SK-N-SH treated with all-trans-retinoic acid at 6 μM for 48 hours (cell line): Measurements from ENCODE around the gene SLC4A5.

Experiments used
- ATAC-seq: fragments of 200-7000 bp; cut with Tn5 transposase; 3 replicates; pipeline ENCODE4 v1.9.1; 2020; ENCODE audit warnings: mild to moderate bottlenecking, moderate library complexity
- ARNTL ChIP-seq: fragments of 450-650 bp; formaldehyde crosslinking; IDR thresholded peaks from 2 replicates; pipeline ENCODE4 v1.5.0; 2020; ENCODE audit warnings: low read depth, mild to moderate bottlenecking, moderate library complexity, borderline replicate concordance
- BACH2 ChIP-seq: fragments of 250-450 bp; sonication (Bioruptor Pico); IDR thresholded peaks from 2 replicates; pipeline ENCODE4 v1.9.0; 2021; ENCODE audit warnings: mild to moderate bottlenecking, borderline replicate concordance
- CSDC2 ChIP-seq: fragments of 250-450 bp; sonication (Bioruptor Pico); IDR thresholded peaks from 2 replicates; pipeline ENCODE4 v1.5.0; 2020; ENCODE audit warnings: mild to moderate bottlenecking, moderate library complexity
- CSRNP3 ChIP-seq: fragments of 250-450 bp; sonication (Bioruptor Pico); IDR thresholded peaks from 2 replicates; pipeline ENCODE4 v1.5.1; 2021; ENCODE audit warnings: mild to moderate bottlenecking, moderate library complexity
- ESRRG ChIP-seq: fragments of 250-450 bp; sonication (Bioruptor Pico); IDR thresholded peaks from 2 replicates; pipeline ENCODE4 v1.6.1; 2021; ENCODE audit warnings: mild to moderate bottlenecking
- GLIS3 ChIP-seq: fragments of 250-450 bp; sonication (Bioruptor Pico); IDR thresholded peaks from 2 replicates; pipeline ENCODE4 v1.5.0; 2020; ENCODE audit warnings: mild to moderate bottlenecking, moderate library complexity
- ISL1 ChIP-seq: fragments of 250-450 bp; sonication (Bioruptor Pico); IDR thresholded peaks from 2 replicates; pipeline ENCODE4 v2.1.2; 2022; ENCODE audit warnings: mild to moderate bottlenecking, moderate library complexity
- OSR1 ChIP-seq: fragments of 250-450 bp; sonication (Bioruptor Pico); IDR thresholded peaks from 2 replicates; pipeline ENCODE4 v1.8.0; 2022; ENCODE audit warnings: moderate library complexity, mild to moderate bottlenecking, inconsistent platforms
- RARB ChIP-seq: fragments of 250-450 bp; sonication (Bioruptor Pico); IDR thresholded peaks from 2 replicates; pipeline ENCODE4 v1.8.0; 2021; ENCODE audit warnings: mild to moderate bottlenecking, moderate library complexity
- TCF4 ChIP-seq: fragments of 250-450 bp; sonication (Bioruptor Pico); IDR thresholded peaks from 2 replicates; pipeline ENCODE4 v1.8.0; 2021; ENCODE audit warnings: mild to moderate bottlenecking, moderate library complexity, borderline replicate concordance
- TOX ChIP-seq: fragments of 250-450 bp; sonication (Bioruptor Pico); IDR thresholded peaks from 2 replicates; pipeline ENCODE4 v1.8.0; 2021; ENCODE audit warnings: mild to moderate bottlenecking, moderate library complexity, borderline replicate concordance
- TSHZ2 ChIP-seq: fragments of 250-450 bp; sonication (Bioruptor Pico); IDR thresholded peaks from 2 replicates; pipeline ENCODE4 v1.5.0; 2020; ENCODE audit warnings: mild to moderate bottlenecking, moderate library complexity
- ZC3H10 ChIP-seq: fragments of 250-450 bp; sonication (Bioruptor Pico); IDR thresholded peaks from 2 replicates; pipeline ENCODE4 v1.5.1; 2021; ENCODE audit warnings: mild to moderate bottlenecking, moderate library complexity
- ZFP3 ChIP-seq: fragments of 250-450 bp; sonication (Bioruptor Pico); IDR thresholded peaks from 2 replicates; pipeline ENCODE4 v1.5.0; 2020; ENCODE audit warnings: mild to moderate bottlenecking, moderate library complexity
- ZFP30 ChIP-seq: fragments of 450-650 bp; formaldehyde crosslinking; IDR thresholded peaks from 2 replicates; pipeline ENCODE4 v1.5.0; 2022; ENCODE audit warnings: mild to moderate bottlenecking, moderate library complexity
- ZNF565 ChIP-seq: fragments of 450-650 bp; formaldehyde crosslinking; conservative IDR thresholded peaks from 2 replicates; pipeline ENCODE4 v1.5.0; 2020; ENCODE audit warnings: low read depth, mild to moderate bottlenecking, moderate library complexity
- ZNF70 ChIP-seq: fragments of 450-650 bp; formaldehyde crosslinking; IDR thresholded peaks from 2 replicates; pipeline ENCODE4 v1.5.0; 2020; ENCODE audit warnings: mild to moderate bottlenecking, moderate library complexity
- ZNF8 ChIP-seq: fragments of 450-650 bp; formaldehyde crosslinking; IDR thresholded peaks from 2 replicates; pipeline ENCODE4 v1.5.0; 2020; ENCODE audit warnings: mild to moderate bottlenecking, moderate library complexity
- TF ChIP-seq, protein P1 (sequence below): fragments of 250-450 bp; sonication (Bioruptor Pico); IDR thresholded peaks from 2 replicates; pipeline ENCODE4 v1.5.1; 2020; ENCODE audit warnings: low read depth, mild to moderate bottlenecking, moderate library complexity
- TF ChIP-seq, protein P2 (sequence below): fragments of 250-450 bp; sonication (Bioruptor Pico); IDR thresholded peaks from 2 replicates; pipeline ENCODE4 v1.8.0; 2021; ENCODE audit warnings: low read depth, mild to moderate bottlenecking, moderate library complexity, borderline replicate concordance

SLC4A5 gene

DNA sequence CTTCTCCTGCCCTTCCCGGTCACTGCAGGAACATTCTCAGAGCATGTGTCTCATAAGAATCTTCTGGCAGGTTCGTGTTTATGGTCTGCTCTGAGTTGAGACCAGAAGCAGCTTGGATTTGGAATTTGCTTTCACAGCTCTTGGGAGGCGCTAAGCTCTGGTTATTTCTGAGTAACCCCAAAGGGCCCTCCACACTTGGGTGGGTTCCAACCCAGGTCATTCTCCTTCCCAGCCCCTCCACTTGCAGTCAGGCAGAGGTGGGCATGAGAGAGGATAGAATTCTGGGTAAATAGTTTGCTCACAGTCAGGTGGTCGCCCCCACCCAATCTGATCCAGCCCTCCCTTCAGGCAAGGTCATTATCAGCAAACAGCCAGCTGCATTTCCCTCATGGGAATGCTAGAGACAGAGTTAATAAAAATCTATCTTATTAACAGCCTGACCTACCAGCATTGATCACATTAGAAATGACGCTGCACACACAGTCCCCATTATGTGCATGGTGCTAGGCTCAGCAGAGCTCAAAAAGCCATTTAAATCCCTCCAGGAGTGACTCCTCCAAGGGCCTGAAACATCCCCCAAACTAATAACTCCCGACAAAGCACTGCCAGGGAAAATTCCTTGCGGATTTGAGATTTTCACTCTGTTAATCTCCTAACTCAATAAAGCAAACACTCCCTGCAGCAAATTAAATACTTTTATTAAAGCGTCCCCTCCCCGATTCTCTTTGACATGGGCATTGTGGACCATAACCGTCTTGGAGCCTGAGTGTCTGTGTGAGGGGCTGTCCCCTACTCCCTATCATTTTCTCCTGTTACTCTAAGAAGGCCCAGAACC, 61.9 kb downstream of the SLC4A5 start (continued):
- no peak for TF ChIP-seq ZFP30 (CRISPR knock-in tag)
- TF ChIP-seq TOX (CRISPR knock-in tag), result no peak

DNA sequence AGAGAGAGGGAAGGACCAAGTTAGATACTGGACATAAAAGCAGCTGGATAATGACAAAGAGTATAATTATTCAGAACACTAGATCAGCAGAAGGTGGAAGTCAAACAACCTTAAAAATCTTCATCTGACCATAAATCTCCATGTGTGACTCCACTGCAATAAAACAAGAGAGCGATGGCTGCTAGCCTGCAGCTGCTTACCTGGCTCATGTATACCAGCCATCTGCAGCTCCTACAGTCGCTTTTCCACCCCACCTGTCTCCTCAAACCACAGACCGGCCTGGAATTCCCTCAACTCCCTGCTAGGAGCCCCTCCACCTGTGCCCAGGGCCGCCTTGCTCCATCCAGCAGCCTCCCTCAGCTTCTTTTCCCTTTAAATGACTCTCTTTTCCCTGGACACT, 64.5 kb downstream of the SLC4A5 start:
- TF ChIP-seq ESRRG (no peak), ARNTL (CRISPR knock-in tag) (no peak), TSHZ2 (no peak), OSR1 (CRISPR knock-in tag) (no peak), CSRNP3 (CRISPR knock-in tag) (no peak), CSDC2 (no peak), ZFP30 (CRISPR knock-in tag) (no peak), ISL1 (no peak), BACH2 (no peak), ZC3H10 (CRISPR knock-in tag) (no peak), ZNF8 (CRISPR knock-in tag) (no peak), TCF4 (no peak), GLIS3 (CRISPR knock-in tag) (no peak)
- TF ChIP-seq, protein P1, sequence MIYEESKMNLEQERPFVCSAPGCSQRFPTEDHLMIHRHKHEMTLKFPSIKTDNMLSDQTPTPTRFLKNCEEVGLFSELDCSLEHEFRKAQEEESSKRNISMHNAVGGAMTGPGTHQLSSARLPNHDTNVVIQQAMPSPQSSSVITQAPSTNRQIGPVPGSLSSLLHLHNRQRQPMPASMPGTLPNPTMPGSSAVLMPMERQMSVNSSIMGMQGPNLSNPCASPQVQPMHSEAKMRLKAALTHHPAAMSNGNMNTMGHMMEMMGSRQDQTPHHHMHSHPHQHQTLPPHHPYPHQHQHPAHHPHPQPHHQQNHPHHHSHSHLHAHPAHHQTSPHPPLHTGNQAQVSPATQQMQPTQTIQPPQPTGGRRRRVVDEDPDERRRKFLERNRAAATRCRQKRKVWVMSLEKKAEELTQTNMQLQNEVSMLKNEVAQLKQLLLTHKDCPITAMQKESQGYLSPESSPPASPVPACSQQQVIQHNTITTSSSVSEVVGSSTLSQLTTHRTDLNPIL (CRISPR knock-in tag), result no peak
- no peak for ATAC-seq

DNA sequence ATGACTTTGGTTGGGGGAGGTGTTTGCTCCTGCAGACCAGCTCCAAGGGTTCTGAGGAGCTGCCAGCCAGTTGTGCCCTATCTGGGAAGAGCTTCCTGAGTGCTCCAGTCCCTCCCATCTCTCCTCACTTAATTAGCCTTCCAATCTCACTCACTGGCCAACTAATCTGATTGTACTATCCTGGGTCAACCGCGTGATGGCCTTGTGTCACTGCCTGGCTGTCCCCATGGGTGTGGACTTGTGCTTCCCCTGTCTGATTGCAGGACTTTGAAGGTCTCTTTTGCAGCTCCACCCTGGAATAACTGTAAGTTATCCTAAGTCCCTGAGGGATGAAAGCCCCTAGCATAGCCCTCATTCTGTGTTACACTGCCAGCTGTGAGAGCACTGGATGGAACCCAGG, 65.0 kb downstream of the SLC4A5 start:
- no peak for TF ChIP-seq ZFP30 (CRISPR knock-in tag)
- TF ChIP-seq, protein P2, sequence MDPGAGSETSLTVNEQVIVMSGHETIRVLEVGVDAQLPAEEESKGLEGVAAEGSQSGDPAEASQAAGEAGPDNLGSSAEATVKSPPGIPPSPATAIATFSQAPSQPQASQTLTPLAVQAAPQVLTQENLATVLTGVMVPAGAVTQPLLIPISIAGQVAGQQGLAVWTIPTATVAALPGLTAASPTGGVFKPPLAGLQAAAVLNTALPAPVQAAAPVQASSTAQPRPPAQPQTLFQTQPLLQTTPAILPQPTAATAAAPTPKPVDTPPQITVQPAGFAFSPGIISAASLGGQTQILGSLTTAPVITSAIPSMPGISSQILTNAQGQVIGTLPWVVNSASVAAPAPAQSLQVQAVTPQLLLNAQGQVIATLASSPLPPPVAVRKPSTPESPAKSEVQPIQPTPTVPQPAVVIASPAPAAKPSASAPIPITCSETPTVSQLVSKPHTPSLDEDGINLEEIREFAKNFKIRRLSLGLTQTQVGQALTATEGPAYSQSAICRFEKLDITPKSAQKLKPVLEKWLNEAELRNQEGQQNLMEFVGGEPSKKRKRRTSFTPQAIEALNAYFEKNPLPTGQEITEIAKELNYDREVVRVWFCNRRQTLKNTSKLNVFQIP (CRISPR knock-in tag), result no peak
- TF ChIP-seq TSHZ2, result no peak
- TF ChIP-seq ZNF565 (CRISPR knock-in tag), result no peak
- TF ChIP-seq ARNTL (CRISPR knock-in tag), result no peak
- no peak for TF ChIP-seq CSRNP3 (CRISPR knock-in tag)
- no peak for TF ChIP-seq BACH2
- no peak for TF ChIP-seq ZFP3 (CRISPR knock-in tag)
- no peak for TF ChIP-seq TCF4
- no peak for TF ChIP-seq ZNF70 (CRISPR knock-in tag)
- TF ChIP-seq OSR1 (CRISPR knock-in tag), result no peak
- TF ChIP-seq ESRRG, result no peak
- TF ChIP-seq, protein P1 (CRISPR knock-in tag), result no peak
- TF ChIP-seq ZNF8 (CRISPR knock-in tag), result no peak
- no peak for TF ChIP-seq CSDC2
- no peak for TF ChIP-seq ISL1
- no peak for TF ChIP-seq RARB (CRISPR knock-in tag)
- TF ChIP-seq GLIS3 (CRISPR knock-in tag), result no peak
- TF ChIP-seq TOX (CRISPR knock-in tag), result no peak
- TF ChIP-seq ZC3H10 (CRISPR knock-in tag), result no peak
- no peak; the same call in 2 of the 3 replicates for ATAC-seq
